Measurements from ENCODE around the gene MBTPS1. TPM values are rescaled to one million over a fixed set of nuclear protein-coding genes. Genes with fewer than 3 reads are reported as not detected.

The MBTPS1 gene
- total RNA-seq, 1 experiment from 2014 or later: 63.6 TPM

GRCh38 chr16:84055801-84056634, 60.7 kb downstream of the MBTPS1 start:
- H3K27ac Mint-ChIP-seq (ENCODE audit: low read depth, unreplicated experiment): no peak overlapping the region
- intact Hi-C loops (cut with micrococcal nuclease): no loop called here
- CTCF ChIA-PET: interaction anchor here (0.6 to 3.3 kb wide), 4 partner anchors 10 to 131 kb away, joined by 3 to 11 read pairs (median 3); no protein-coding TSS in a partner anchor
- DNase-seq (ENCODE audit: unreplicated experiment): no peak
- POLR2A ChIA-PET: interaction anchor here (1.2 kb wide), 1 partner anchor 102 kb away, joined by 4 read pairs; the partner anchor contains the start of gene OSGIN1
- H3K9me3 Mint-ChIP-seq (ENCODE audit: unreplicated experiment): no peaks in the 10 kb centered on the region
- no peak overlapping the region for H3K4me3 Mint-ChIP-seq (ENCODE audit: unreplicated experiment)
- no TSS peak for BruUV-seq (replicated peaks)
- H3K27me3 Mint-ChIP-seq (ENCODE audit: insufficient read depth, unreplicated experiment): no peaks in the 10 kb centered on the region
- TF ChIP-seq CTCF (IDR thresholded peaks at IDR 0.05; ENCODE audit: unreplicated experiment): no peak
- peaks cover 83% of the 10 kb centered on the region for H3K36me3 Mint-ChIP-seq (ENCODE audit: insufficient read depth, unreplicated experiment)
- no peaks in the 10 kb centered on the region for H3K4me1 Mint-ChIP-seq (ENCODE audit: insufficient read depth, unreplicated experiment)

GRCh38 chr16:84055366-84055765, 61.4 kb downstream of the MBTPS1 start:
- Mint-ChIP-seq H3K4me1 (ENCODE audit: insufficient read depth, unreplicated experiment) (no peaks in the 10 kb centered on the region), H3K27me3 (ENCODE audit: insufficient read depth, unreplicated experiment) (no peaks in the 10 kb centered on the region), H3K36me3 (ENCODE audit: insufficient read depth, unreplicated experiment) (peaks cover 76% of the 10 kb centered on the region), H3K27ac (ENCODE audit: low read depth, unreplicated experiment) (no peak overlapping the region), H3K9me3 (ENCODE audit: unreplicated experiment) (no peaks in the 10 kb centered on the region), H3K4me3 (ENCODE audit: unreplicated experiment) (no peak overlapping the region)
- CTCF ChIA-PET: interaction anchor here (0.6 to 3.3 kb wide), 2 partner anchors 10 to 1223 kb away, joined by 3 to 11 read pairs; no protein-coding TSS in a partner anchor
- intact Hi-C loops (cut with micrococcal nuclease): no loop called here
- no peak for DNase-seq (ENCODE audit: unreplicated experiment)
- POLR2A ChIA-PET: interaction anchor here (1.2 kb wide), 1 partner anchor 102 kb away, joined by 4 read pairs; the partner anchor contains the start of gene OSGIN1
- no TSS peak for BruUV-seq (replicated peaks)
- TF ChIP-seq CTCF (IDR thresholded peaks at IDR 0.05; ENCODE audit: unreplicated experiment): no peak

DNA sequence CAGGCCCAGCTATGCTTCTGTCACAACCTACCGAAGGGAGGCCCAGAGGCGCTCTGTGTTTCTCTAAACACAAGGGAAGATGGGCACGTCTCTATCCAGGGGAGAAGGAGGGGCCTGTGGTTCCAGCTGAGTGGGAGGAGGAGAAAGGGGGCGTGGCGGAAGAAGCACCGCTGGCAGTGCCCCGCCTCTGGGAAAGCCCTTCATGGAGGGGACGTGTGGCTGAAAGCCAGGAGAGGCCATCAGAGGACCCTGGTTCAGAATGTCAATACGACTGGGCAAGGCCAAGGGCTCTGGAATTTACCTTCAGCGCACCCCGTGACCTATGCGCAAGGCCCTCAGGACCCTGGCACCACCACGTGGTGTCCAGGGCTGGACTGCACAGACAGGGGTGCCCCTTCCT, 61.8 kb downstream of the MBTPS1 start:
- Mint-ChIP-seq H3K4me3 (ENCODE audit: unreplicated experiment) (no peak overlapping the region), H3K36me3 (ENCODE audit: insufficient read depth, unreplicated experiment) (peaks cover 72% of the 10 kb centered on the region), H3K4me1 (ENCODE audit: insufficient read depth, unreplicated experiment) (no peaks in the 10 kb centered on the region), H3K9me3 (ENCODE audit: unreplicated experiment) (no peaks in the 10 kb centered on the region), H3K27me3 (ENCODE audit: insufficient read depth, unreplicated experiment) (no peaks in the 10 kb centered on the region), H3K27ac (ENCODE audit: low read depth, unreplicated experiment) (no peak overlapping the region)
- no peak for DNase-seq (ENCODE audit: unreplicated experiment)
- intact Hi-C loops (cut with micrococcal nuclease): no loop called here
- CTCF ChIA-PET: interaction anchor here (0.6 to 3.3 kb wide), 3 partner anchors 11 to 1222 kb away, joined by 3 to 11 read pairs (median 4); no protein-coding TSS in a partner anchor
- TF ChIP-seq CTCF (IDR thresholded peaks at IDR 0.05; ENCODE audit: unreplicated experiment): no peak
- POLR2A ChIA-PET: no interaction called here
- no TSS peak for BruUV-seq (replicated peaks)

GRCh38 chr16:84054271-84054670, 62.5 kb downstream of the MBTPS1 start:
- CTCF ChIA-PET: interaction anchor here (0.6 to 3.3 kb wide), 4 partner anchors 9 to 93 kb away, joined by 3 to 11 read pairs (median 6); no protein-coding TSS in a partner anchor
- peaks cover 70% of the 10 kb centered on the region for H3K36me3 Mint-ChIP-seq (ENCODE audit: insufficient read depth, unreplicated experiment)
- no peak overlapping the region for H3K4me3 Mint-ChIP-seq (ENCODE audit: unreplicated experiment)
- no peaks in the 10 kb centered on the region for H3K27me3 Mint-ChIP-seq (ENCODE audit: insufficient read depth, unreplicated experiment)
- no peaks in the 10 kb centered on the region for H3K4me1 Mint-ChIP-seq (ENCODE audit: insufficient read depth, unreplicated experiment)
- no peak overlapping the region for H3K27ac Mint-ChIP-seq (ENCODE audit: low read depth, unreplicated experiment)
- POLR2A ChIA-PET: interaction anchor here (1.5 kb wide), 1 partner anchor 63 kb away, joined by 8 read pairs; the partner anchor contains the start of gene MBTPS1
- no peak for TF ChIP-seq CTCF (IDR thresholded peaks at IDR 0.05; ENCODE audit: unreplicated experiment)
- no peak for DNase-seq (ENCODE audit: unreplicated experiment)
- intact Hi-C loops (cut with micrococcal nuclease): no loop called here
- no TSS peak for BruUV-seq (replicated peaks)
- H3K9me3 Mint-ChIP-seq (ENCODE audit: unreplicated experiment): no peaks in the 10 kb centered on the region
